Amniotic epithelial cell (primary cell): ENCODE results near the gene TDRD7.

ENCODE experiments used
- DNase-seq: peaks from one replicate; pipeline ENCODE4 v3.0.0-alpha.2; 2010; ENCODE audit warnings: low read depth

The TDRD7 gene

GRCh38 chr9:97527626-97528528 lies 116.0 kb downstream of the TDRD7 start:
- DNase-seq, result no peak

- no peak for DNase-seq
Measured at GRCh38 chr9:97528529-97529230, 116.8 kb downstream of the TDRD7 start.

GRCh38 chr9:97529363-97530076 lies 117.6 kb downstream of the TDRD7 start:
- DNase-seq, result peak; percentile 33

GRCh38 chr9:97531888-97532376 lies 120.0 kb downstream of the TDRD7 start:
- no peak for DNase-seq

- DNase-seq, result no peak
Measured at GRCh38 chr9:97534185-97534584, 122.3 kb downstream of the TDRD7 start.

GRCh38 chr9:97534961-97535594 lies 123.2 kb downstream of the TDRD7 start:
- no peak for DNase-seq

GRCh38 chr9:97535771-97536170 lies 123.9 kb downstream of the TDRD7 start:
- no peak for DNase-seq

- no peak for DNase-seq
Measured at GRCh38 chr9:97536480-97536879, 124.6 kb downstream of the TDRD7 start.

GRCh38 chr9:97543561-97543960 lies 131.7 kb downstream of the TDRD7 start:
- no peak for DNase-seq

- no peak for DNase-seq
Measured at GRCh38 chr9:97545486-97545885, 133.6 kb downstream of the TDRD7 start.
